ENCODE data around the gene IRS1. TPM values are rescaled to one million over a fixed set of nuclear protein-coding genes. Genes with fewer than 3 reads are reported as not detected.

IRS1 gene
- polyA plus RNA-seq, 1 donor (not counting 4 experiments of a cell fraction or from before 2014, with no cell fraction given): 11.2 TPM

- Histone ChIP-seq H3K27me3 (ENCODE audit: control insufficient read depth, extremely low read depth, insufficient read depth, low read length) (no peaks in the 10 kb centered on the region), H3K9me3 (ENCODE audit: control insufficient read depth, low read depth, low read length) (no peaks in the 10 kb centered on the region), H3K79me2 (ENCODE audit: control insufficient read depth, insufficient read depth, low read length) (peaks cover 91% of the 10 kb centered on the region), H3K9ac (ENCODE audit: control insufficient read depth, extremely low read depth, insufficient read depth, low read length) (peak overlapping the region; percentile 95), H3K4me3 (ENCODE audit: control insufficient read depth in 2 of 3, extremely low read depth in 1 of 3, insufficient read depth in 2 of 3, low read depth in 1 of 3, low read length in 3 of 3) (peak overlapping the region; percentile 51 to 82 (median 82)), H3K4me1 (ENCODE audit: control insufficient read depth, extremely low read depth, insufficient read depth, low read length) (peaks cover 49% of the 10 kb centered on the region), H2AFZ (ENCODE audit: control insufficient read depth, low read length) (no peak overlapping the region), H3K9me1 (ENCODE audit: control insufficient read depth, extremely low read depth, insufficient read depth, low read length) (no peaks in the 10 kb centered on the region), H3K4me2 (ENCODE audit: control insufficient read depth, extremely low read depth, insufficient read depth, low read depth, low read length) (peak overlapping the region; percentile 100), H3K36me3 (ENCODE audit: control insufficient read depth in 2 of 2, extremely low read depth in 1 of 2, insufficient read depth in 2 of 2, low read length in 2 of 2) (peaks cover 15 to 21% of the 10 kb centered on the region in 2 experiments), H4K20me1 (ENCODE audit: control insufficient read depth, extremely low read depth, insufficient read depth, low read length) (no peaks in the 10 kb centered on the region), H3K27ac (ENCODE audit: control insufficient read depth, insufficient read depth, low read length) (peak overlapping the region; percentile 95)
- dilution Hi-C loops (cut with MboI; ENCODE audit: extremely low pct_ligation_motif_present, low sequenced_read_pairs): no loop called here
- no peak for DNase-seq (ENCODE audit: low read depth, low spot score)
- TF ChIP-seq, protein P1, sequence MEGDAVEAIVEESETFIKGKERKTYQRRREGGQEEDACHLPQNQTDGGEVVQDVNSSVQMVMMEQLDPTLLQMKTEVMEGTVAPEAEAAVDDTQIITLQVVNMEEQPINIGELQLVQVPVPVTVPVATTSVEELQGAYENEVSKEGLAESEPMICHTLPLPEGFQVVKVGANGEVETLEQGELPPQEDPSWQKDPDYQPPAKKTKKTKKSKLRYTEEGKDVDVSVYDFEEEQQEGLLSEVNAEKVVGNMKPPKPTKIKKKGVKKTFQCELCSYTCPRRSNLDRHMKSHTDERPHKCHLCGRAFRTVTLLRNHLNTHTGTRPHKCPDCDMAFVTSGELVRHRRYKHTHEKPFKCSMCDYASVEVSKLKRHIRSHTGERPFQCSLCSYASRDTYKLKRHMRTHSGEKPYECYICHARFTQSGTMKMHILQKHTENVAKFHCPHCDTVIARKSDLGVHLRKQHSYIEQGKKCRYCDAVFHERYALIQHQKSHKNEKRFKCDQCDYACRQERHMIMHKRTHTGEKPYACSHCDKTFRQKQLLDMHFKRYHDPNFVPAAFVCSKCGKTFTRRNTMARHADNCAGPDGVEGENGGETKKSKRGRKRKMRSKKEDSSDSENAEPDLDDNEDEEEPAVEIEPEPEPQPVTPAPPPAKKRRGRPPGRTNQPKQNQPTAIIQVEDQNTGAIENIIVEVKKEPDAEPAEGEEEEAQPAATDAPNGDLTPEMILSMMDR (optimal IDR thresholded peaks at IDR 0.05 in 1 of 3, IDR thresholded peaks at IDR 0.05 in 1 of 3, conservative IDR thresholded peaks at IDR 0.05 in 1 of 3; ENCODE audit: extremely low read depth in 1 of 3, insufficient read depth in 2 of 3, low read length in 3 of 3): no peak
- no peak for TF ChIP-seq EZH2 (IDR thresholded peaks at IDR 0.05; ENCODE audit: low read length)
- peak; percentile 55 for FAIRE-seq
Observed at GRCh38 chr2:226794751-226795171, 4.9 kb downstream of the IRS1 start.

GRCh38 chr2:226794196-226794661 lies 5.4 kb downstream of the IRS1 start:
- TF ChIP-seq, protein P1 (optimal IDR thresholded peaks at IDR 0.05 in 1 of 3, IDR thresholded peaks at IDR 0.05 in 1 of 3, conservative IDR thresholded peaks at IDR 0.05 in 1 of 3; ENCODE audit: extremely low read depth in 1 of 3, insufficient read depth in 2 of 3, low read length in 3 of 3): no peak
- no peak for TF ChIP-seq EZH2 (IDR thresholded peaks at IDR 0.05; ENCODE audit: low read length)
- no peaks in the 10 kb centered on the region for H4K20me1 ChIP-seq (ENCODE audit: control insufficient read depth, extremely low read depth, insufficient read depth, low read length)
- H3K9me1 ChIP-seq (ENCODE audit: control insufficient read depth, extremely low read depth, insufficient read depth, low read length): no peaks in the 10 kb centered on the region
- FAIRE-seq (no peak), DNase-seq (ENCODE audit: low read depth, low spot score) (no peak)
- H3K27ac ChIP-seq (ENCODE audit: control insufficient read depth, insufficient read depth, low read length): peak overlapping the region; percentile 95
- H3K27me3 ChIP-seq (ENCODE audit: control insufficient read depth, extremely low read depth, insufficient read depth, low read length): no peaks in the 10 kb centered on the region
- dilution Hi-C loops (cut with MboI; ENCODE audit: extremely low pct_ligation_motif_present, low sequenced_read_pairs): no loop called here
- peaks cover 49% of the 10 kb centered on the region for H3K4me1 ChIP-seq (ENCODE audit: control insufficient read depth, extremely low read depth, insufficient read depth, low read length)
- H2AFZ ChIP-seq (ENCODE audit: control insufficient read depth, low read length): no peak overlapping the region
- H3K4me2 ChIP-seq (ENCODE audit: control insufficient read depth, extremely low read depth, insufficient read depth, low read depth, low read length): peak overlapping the region; percentile 100
- H3K4me3 ChIP-seq (ENCODE audit: control insufficient read depth in 2 of 3, extremely low read depth in 1 of 3, insufficient read depth in 2 of 3, low read depth in 1 of 3, low read length in 3 of 3): peak overlapping the region; percentile 51 to 82 (median 82)
- peaks cover 96% of the 10 kb centered on the region for H3K79me2 ChIP-seq (ENCODE audit: control insufficient read depth, insufficient read depth, low read length)
- H3K9ac ChIP-seq (ENCODE audit: control insufficient read depth, extremely low read depth, insufficient read depth, low read length): peak overlapping the region; percentile 95
- H3K9me3 ChIP-seq (ENCODE audit: control insufficient read depth, low read depth, low read length): no peaks in the 10 kb centered on the region
- peaks cover 15 to 22% of the 10 kb centered on the region in 2 experiments for H3K36me3 ChIP-seq (ENCODE audit: control insufficient read depth in 2 of 2, extremely low read depth in 1 of 2, insufficient read depth in 2 of 2, low read length in 2 of 2)

Measured in keratinocyte (primary cell).